GM12878 (cell line): Measurements from ENCODE around the gene TBC1D5. TPM values are rescaled to one million over a fixed set of nuclear protein-coding genes. Genes with fewer than 3 reads are reported as not detected.
A peak's percentile ranks its signal among the peaks of the same experiment; 100 is the strongest.

Experiments
- ATAC-seq: fragments of 200-7000 bp; cut with Tn5 transposase; 3 replicates; pipeline ENCODE4 v1.9.1; 2020; ENCODE audit warnings: mild to moderate bottlenecking, moderate library complexity
- BruUV-seq: library from RNA; stranded (reverse); fragments of 400-500 nt; replicated peaks from 2 replicates; lab custom pipeline; 2021; lab: Mats Ljungman, UMichigan
- CTCF ChIA-PET: fragments of 300-600 bp; sonication (Branson Sonifier 250); formaldehyde crosslinking; extraction: SDS; loops from one replicate; lab custom pipeline; 2021; ENCODE audit warnings: inconsistent platforms; lab: Yijun Ruan, JAX
- POLR2A ChIA-PET: fragments of 350-600 bp; formaldehyde crosslinking; extraction: SDS; loops from one replicate; lab custom pipeline; 2021; ENCODE audit warnings: inconsistent platforms; lab: Charles Lee
- RAD21 ChIA-PET: fragments of 300-600 bp; sonication (Branson Sonifier 250); formaldehyde crosslinking; loops from one replicate; lab custom pipeline; 2023; ENCODE audit warnings: antibody characterized with exemption; ENCODE audit not compliant: unreplicated experiment; lab: Charles Lee
- SMC1A ChIA-PET: fragments of 300-600 bp; sonication (Branson Sonifier 250); formaldehyde crosslinking; loops from one replicate; lab custom pipeline; 2023; ENCODE audit not compliant: unreplicated experiment, uncharacterized antibody; lab: Charles Lee
- DNase-seq: peaks from one replicate; pipeline ENCODE4 v3.0.0-alpha.2; 2011; ENCODE audit warnings: low read depth, low spot score
- FAIRE-seq: peaks from 3 replicates; lab custom pipeline; 2011; peaks lifted over from hg19 to GRCh38; lab: Jason Lieb, UNC
- H2AFZ ChIP-seq: 2 replicates; pipeline ENCODE4 v1.6.0; 2011; ENCODE audit warnings: low read depth, low read length, control low read depth; ENCODE audit not compliant: control insufficient read depth
- H3K27ac ChIP-seq: 2 replicates; pipeline ENCODE4 v1.5.1; 2011; ENCODE audit warnings: control low read depth; ENCODE audit not compliant: control insufficient read depth, insufficient read depth
- H3K27me3 ChIP-seq, 2 experiments: replicated peaks in 1 of 2; 2 replicates each; pipeline versions ENCODE4 v1.6.0 to v1.6.1; 2011; ENCODE audit warnings: low read length in 1 of 2; ENCODE audit not compliant: control insufficient read depth in 2 of 2, insufficient read depth in 2 of 2
- H3K36me3 ChIP-seq, 2 experiments: 2 replicates each; pipeline ENCODE4 v1.5.1; 2011; ENCODE audit warnings: low read length in 1 of 2; ENCODE audit not compliant: control insufficient read depth in 2 of 2, insufficient read depth in 2 of 2
- H3K4me1 ChIP-seq: 2 replicates; pipeline ENCODE4 v1.6.1; 2011; ENCODE audit warnings: mild to moderate bottlenecking, low read length, moderate library complexity, mixed read lengths; ENCODE audit not compliant: control insufficient read depth, insufficient read depth
- H3K4me2 ChIP-seq: 2 replicates; pipeline ENCODE4 v1.6.0; 2011; ENCODE audit warnings: control low read depth; ENCODE audit not compliant: control insufficient read depth, insufficient read depth
- H3K4me3 ChIP-seq: fragments of 200-600 bp; sonication (generic); 2 replicates; pipeline ENCODE4 v1.5.1; 2016
- H3K79me2 ChIP-seq: 2 replicates; pipeline ENCODE4 v1.6.0; 2011; ENCODE audit warnings: low read length; ENCODE audit not compliant: control insufficient read depth, insufficient read depth
- H3K9ac ChIP-seq: 2 replicates; pipeline ENCODE4 v1.8.0; 2011; ENCODE audit warnings: low read length, control low read depth, mixed read lengths; ENCODE audit not compliant: control insufficient read depth, insufficient read depth
- H3K9me3 ChIP-seq: replicated peaks from 3 replicates; pipeline ENCODE4 v1.5.1; 2011; ENCODE audit warnings: mild to moderate bottlenecking, low read length; ENCODE audit not compliant: control insufficient read depth, insufficient read depth
- H4K20me1 ChIP-seq: 2 replicates; pipeline ENCODE4 v1.6.0; 2011; ENCODE audit not compliant: control insufficient read depth, insufficient read depth
- CTCF ChIP-seq, 3 experiments: IDR thresholded peaks in 2 of 3; conservative IDR thresholded peaks in 1 of 3; 2 replicates each; pipeline ENCODE4 v1.5.1; 2011; ENCODE audit warnings: low read depth in 3 of 3, low read length in 3 of 3, mild to moderate bottlenecking in 3 of 3, control low read depth in 2 of 3, moderate library complexity in 2 of 3, inconsistent platforms in 1 of 3, mixed read lengths in 1 of 3; ENCODE audit not compliant: control insufficient read depth in 2 of 3, insufficient read depth in 1 of 3; ENCODE audit errors: extremely low read depth in 1 of 3
- RAD21 ChIP-seq: IDR thresholded peaks from 2 replicates; pipeline ENCODE4 v1.6.1; 2011; ENCODE audit warnings: mild to moderate bottlenecking, low read depth, low read length, moderate library complexity; ENCODE audit not compliant: insufficient read depth
- SMC3 ChIP-seq: IDR thresholded peaks from 2 replicates; pipeline ENCODE4 v1.6.1; 2011; ENCODE audit warnings: low read length, improper control_type of control experiment, borderline replicate concordance
- STAT1 ChIP-seq: fragments of 450-650 bp; conservative IDR thresholded peaks from 2 replicates; pipeline ENCODE4 v1.6.1; 2014; ENCODE audit warnings: antibody characterized with exemption, mild to moderate bottlenecking
- TCF12 ChIP-seq: IDR thresholded peaks from 2 replicates; pipeline ENCODE4 v1.6.1; 2011; ENCODE audit warnings: low read depth, mild to moderate bottlenecking, low read length
- in situ Hi-C: fragments of 300-500 bp; cut with MboI; formaldehyde crosslinking; loops from 9 replicates; pipeline ENCODE4 v1.14.3; 2018; ENCODE audit warnings: mixed read lengths
- intact Hi-C: fragments of 100-400 bp; cut with micrococcal nuclease; formaldehyde crosslinking; loops from one replicate; pipeline ENCODE4 v1.14.2; 2022; ENCODE audit not compliant: unreplicated experiment
- polyA plus RNA-seq, 11 experiments: library from polyadenylated mRNA; depleted of rRNA in 4 of 11; unstranded in 6 of 11; stranded (reverse) in 5 of 11; fragments of >200 nt; fragmentation: Nextera tagmentation in 4 of 11; fragmentation: Illumina TruSeq in 1 of 11; extraction: Ambion mirVana in 4 of 11; extraction: Trizol in 1 of 11; gene quantifications; 1 replicate in 1 of 11; 2 replicates in 10 of 11; pipeline versions ENCODE4 v1.2.1 to v1.2.3, GENCODE V29; 2011 to 2016; ENCODE audit warnings: inconsistent platforms in 2 of 11, missing spikeins in 2 of 11, low read depth in 1 of 11
- total RNA-seq, 4 experiments: library from RNA; depleted of rRNA in 3 of 4; stranded (reverse); fragments of >200 nt in 3 of 4; fragmentation: Illumina TruSeq in 1 of 4; extraction: Trizol in 1 of 4; gene quantifications; 2 replicates each; pipeline versions ENCODE4 v1.2.1 to v1.2.3, GENCODE V29; 2013 to 2021

TBC1D5 gene
- total and polyA plus RNA-seq, 10 of the 15 experiments (the other 5 are each of a cell fraction or from before 2014, with no cell fraction given), result 5.5 to 61.0 (median 43.8) TPM

GRCh38 chr3:17412950-17413530 lies 329.4 kb downstream of the TBC1D5 start:
- SMC1A ChIA-PET, result interaction anchor here (0.6 to 3.7 kb wide), 21 partner anchors 11 to 807 kb away, joined by 3 to 35 read pairs (median 4); no protein-coding TSS in a partner anchor
- Histone ChIP-seq H2AFZ (no peak overlapping the region; the same call in 1 of the 2 replicates), H3K4me2 (no peak overlapping the region), H3K4me3 (no peak overlapping the region), H4K20me1 (no peaks in the 10 kb centered on the region), H3K79me2 (no peaks in the 10 kb centered on the region), H3K27ac (no peak overlapping the region), H3K4me1 (no peaks in the 10 kb centered on the region), H3K9me3 (no peaks in the 10 kb centered on the region), H3K27me3 (no peaks in the 10 kb centered on the region), H3K9ac (no peak overlapping the region), H3K36me3 (no peaks in the 10 kb centered on the region)
- FAIRE-seq (peak; percentile 64), ATAC-seq (peak; percentile 98), DNase-seq (peak; percentile 41)
- RAD21 ChIA-PET, result interaction anchor here (0.7 to 3.2 kb wide), 14 partner anchors 11 to 811 kb away, joined by 3 to 16 read pairs (median 8); no protein-coding TSS in a partner anchor
- TF ChIP-seq TCF12, result no peak
- TF ChIP-seq SMC3, result peak; percentile 78
- TF ChIP-seq STAT1, result no peak
- peak; percentile 70 to 80 (median 70) for TF ChIP-seq CTCF (IDR thresholded peaks at IDR 0.05 in 2 of 3, conservative IDR thresholded peaks at IDR 0.05 in 1 of 3; ENCODE audit: control insufficient read depth in 2 of 3, extremely low read depth in 1 of 3, insufficient read depth in 1 of 3, low read depth in 3 of 3, low read length in 3 of 3)
- peak; percentile 93 for TF ChIP-seq RAD21
- POLR2A ChIA-PET, result no interaction called here
- BruUV-seq, result no TSS peak
- in situ Hi-C loops (no loop called here), intact Hi-C loops (loop anchor here (1.0 to 2.0 kb wide), 3 partner anchors 106 to 812 kb away; no protein-coding TSS in a partner anchor)
- CTCF ChIA-PET, result interaction anchor here (0.6 to 4.9 kb wide), 40 partner anchors 8 to 812 kb away, joined by 3 to 57 read pairs (median 4); no protein-coding TSS in a partner anchor
